PC-9 (cell line): ENCODE data around the gene LBX1.

Experiments used
- EZH2 ChIP-seq: fragments of 200-600 bp; sonication (generic); IDR thresholded peaks from 2 replicates; pipeline ENCODE4 v1.8.0; 2017; ENCODE audit warnings: antibody characterized with exemption, low read depth
- TF ChIP-seq, protein P1 (sequence below): fragments of 200-600 bp; sonication (generic); conservative IDR thresholded peaks from 2 replicates; pipeline ENCODE4 v1.6.1; 2017; ENCODE audit warnings: mixed run types, antibody characterized with exemption, mild to moderate bottlenecking, moderate library complexity

GRCh38 chr10:101244321-101245050 lies 15.2 kb upstream of the LBX1 start:
- TF ChIP-seq, protein P1, sequence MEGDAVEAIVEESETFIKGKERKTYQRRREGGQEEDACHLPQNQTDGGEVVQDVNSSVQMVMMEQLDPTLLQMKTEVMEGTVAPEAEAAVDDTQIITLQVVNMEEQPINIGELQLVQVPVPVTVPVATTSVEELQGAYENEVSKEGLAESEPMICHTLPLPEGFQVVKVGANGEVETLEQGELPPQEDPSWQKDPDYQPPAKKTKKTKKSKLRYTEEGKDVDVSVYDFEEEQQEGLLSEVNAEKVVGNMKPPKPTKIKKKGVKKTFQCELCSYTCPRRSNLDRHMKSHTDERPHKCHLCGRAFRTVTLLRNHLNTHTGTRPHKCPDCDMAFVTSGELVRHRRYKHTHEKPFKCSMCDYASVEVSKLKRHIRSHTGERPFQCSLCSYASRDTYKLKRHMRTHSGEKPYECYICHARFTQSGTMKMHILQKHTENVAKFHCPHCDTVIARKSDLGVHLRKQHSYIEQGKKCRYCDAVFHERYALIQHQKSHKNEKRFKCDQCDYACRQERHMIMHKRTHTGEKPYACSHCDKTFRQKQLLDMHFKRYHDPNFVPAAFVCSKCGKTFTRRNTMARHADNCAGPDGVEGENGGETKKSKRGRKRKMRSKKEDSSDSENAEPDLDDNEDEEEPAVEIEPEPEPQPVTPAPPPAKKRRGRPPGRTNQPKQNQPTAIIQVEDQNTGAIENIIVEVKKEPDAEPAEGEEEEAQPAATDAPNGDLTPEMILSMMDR = no peak
- TF ChIP-seq EZH2 = no peak
